WTC11 (cell line): ENCODE measurements around the gene NPTN. TPM values are rescaled to one million over a fixed set of nuclear protein-coding genes. Genes with fewer than 3 reads are reported as not detected.
"Not testable (repeated sequence)": the region's sequence is repeated elsewhere in the genome, so short reads cannot be mapped to it uniquely, and the experiment has no call there.

ENCODE experiments used
- ATAC-seq: fragments of 200-7000 bp; cut with Tn5 transposase; 2 replicates; pipeline ENCODE4 v1.10.0; 2021; ENCODE audit warnings: mild to moderate bottlenecking, moderate library complexity
- CTCF ChIA-PET: fragments of 300-600 bp; sonication (Branson Sonifier 250); formaldehyde crosslinking; loops from one replicate; lab custom pipeline; 2021; ENCODE audit warnings: antibody characterized with exemption; lab: Charles Lee
- POLR2A ChIA-PET: fragments of 350-600 bp; sonication (Branson Sonifier 250); formaldehyde crosslinking; loops from one replicate; lab custom pipeline; 2021; ENCODE audit warnings: antibody characterized with exemption; lab: Charles Lee
- DNase-seq: peaks from one replicate; pipeline ENCODE4 v3.0.0; 2021; ENCODE audit warnings: low spot score
- H3K27ac Mint-ChIP-seq: 2 replicates; pipeline ENCODE4 v1.8.0; 2021; ENCODE audit warnings: mixed read lengths
- H3K27me3 Mint-ChIP-seq: 2 replicates; pipeline ENCODE4 v1.8.0; 2021; ENCODE audit warnings: low read depth, mild to moderate bottlenecking, moderate library complexity, mixed read lengths
- H3K36me3 Mint-ChIP-seq: 2 replicates; pipeline ENCODE4 v1.8.0; 2021; ENCODE audit warnings: mixed read lengths
- H3K4me1 Mint-ChIP-seq: 2 replicates; pipeline ENCODE4 v1.8.0; 2022; ENCODE audit warnings: mixed read lengths
- H3K4me3 Mint-ChIP-seq: 2 replicates; pipeline ENCODE4 v1.8.0; 2021; ENCODE audit warnings: mild to moderate bottlenecking, moderate library complexity, mixed read lengths
- H3K9me3 Mint-ChIP-seq: 2 replicates; pipeline ENCODE4 v1.8.0; 2021; ENCODE audit warnings: mixed read lengths
- ATF1 ChIP-seq: sonication (generic); formaldehyde crosslinking; IDR thresholded peaks from 2 replicates; pipeline ENCODE4 v1.8.1; 2023; ENCODE audit warnings: mild to moderate bottlenecking, moderate library complexity, missing genetic modification reagents
- ELF4 ChIP-seq: sonication (generic); formaldehyde crosslinking; IDR thresholded peaks from 2 replicates; pipeline ENCODE4 v1.8.1; 2022; ENCODE audit warnings: low read depth, mild to moderate bottlenecking, moderate library complexity, missing genetic modification reagents
- FOXK1 ChIP-seq: sonication (generic); formaldehyde crosslinking; IDR thresholded peaks from 2 replicates; pipeline ENCODE4 v1.8.0; 2022; ENCODE audit warnings: mild to moderate bottlenecking, moderate library complexity, missing genetic modification reagents
- MYBL2 ChIP-seq: sonication (generic); formaldehyde crosslinking; IDR thresholded peaks from 2 replicates; pipeline ENCODE4 v1.8.1; 2023; ENCODE audit warnings: mild to moderate bottlenecking, moderate library complexity, missing genetic modification reagents
- NR3C1 ChIP-seq: sonication (generic); formaldehyde crosslinking; conservative IDR thresholded peaks from 2 replicates; pipeline ENCODE4 v1.8.1; 2023; ENCODE audit warnings: low read depth, mild to moderate bottlenecking, missing genetic modification reagents
- SP1 ChIP-seq: sonication (generic); formaldehyde crosslinking; conservative IDR thresholded peaks from 2 replicates; pipeline ENCODE4 v1.8.1; 2022; ENCODE audit warnings: missing genetic modification reagents
- TEAD1 ChIP-seq: sonication (generic); formaldehyde crosslinking; IDR thresholded peaks from 2 replicates; pipeline ENCODE4 v1.8.0; 2022; ENCODE audit warnings: mild to moderate bottlenecking, missing genetic modification reagents
- ZMAT4 ChIP-seq: fragments of 250-450 bp; sonication (Bioruptor Pico); IDR thresholded peaks from 2 replicates; pipeline ENCODE4 v1.9.0; 2021; ENCODE audit warnings: mild to moderate bottlenecking
- ZNF121 ChIP-seq: sonication (generic); formaldehyde crosslinking; IDR thresholded peaks from 2 replicates; pipeline ENCODE4 v1.8.0; 2023; ENCODE audit warnings: missing genetic modification reagents
- ZNF138 ChIP-seq: sonication (generic); formaldehyde crosslinking; conservative IDR thresholded peaks from 2 replicates; pipeline ENCODE4 v1.8.1; 2022; ENCODE audit warnings: mild to moderate bottlenecking, moderate library complexity, missing genetic modification reagents
- ZNF317 ChIP-seq: sonication (generic); formaldehyde crosslinking; IDR thresholded peaks from 2 replicates; pipeline ENCODE4 v1.8.1; 2023; ENCODE audit warnings: low read depth, mild to moderate bottlenecking, moderate library complexity, missing genetic modification reagents, borderline replicate concordance
- ZNF396 ChIP-seq: fragments of 250-450 bp; sonication (Bioruptor Pico); IDR thresholded peaks from 2 replicates; pipeline ENCODE4 v1.8.0; 2021; ENCODE audit warnings: mild to moderate bottlenecking, moderate library complexity, borderline replicate concordance
- ZNF425 ChIP-seq: fragments of 250-450 bp; sonication (Bioruptor Pico); conservative IDR thresholded peaks from 2 replicates; pipeline ENCODE4 v1.9.0; 2021; ENCODE audit warnings: mild to moderate bottlenecking
- total RNA-seq: library from RNA; stranded (reverse); gene quantifications from 3 replicates; pipeline ENCODE4 v1.2.3, GENCODE V29; 2021
- TF ChIP-seq, protein P1 (sequence below): sonication (generic); formaldehyde crosslinking; IDR thresholded peaks from 2 replicates; pipeline ENCODE4 v1.8.0; 2023; ENCODE audit warnings: missing genetic modification reagents, mild to moderate bottlenecking, borderline replicate concordance
- TF ChIP-seq, protein P2 (sequence below): sonication (generic); formaldehyde crosslinking; IDR thresholded peaks from 2 replicates; pipeline ENCODE4 v1.8.1; 2022; ENCODE audit warnings: mild to moderate bottlenecking, moderate library complexity, missing genetic modification reagents
- TF ChIP-seq, protein P3 (sequence below): sonication (generic); formaldehyde crosslinking; IDR thresholded peaks from 2 replicates; pipeline ENCODE4 v1.8.1; 2023; ENCODE audit warnings: mild to moderate bottlenecking, missing genetic modification reagents, moderate library complexity
- TF ChIP-seq, protein P4 (sequence below): sonication (generic); formaldehyde crosslinking; IDR thresholded peaks from 2 replicates; pipeline ENCODE4 v1.8.0; 2022; ENCODE audit warnings: mild to moderate bottlenecking, missing genetic modification reagents

NPTN gene
- total RNA-seq, 1 experiment from 2014 or later = 116 TPM

DNA sequence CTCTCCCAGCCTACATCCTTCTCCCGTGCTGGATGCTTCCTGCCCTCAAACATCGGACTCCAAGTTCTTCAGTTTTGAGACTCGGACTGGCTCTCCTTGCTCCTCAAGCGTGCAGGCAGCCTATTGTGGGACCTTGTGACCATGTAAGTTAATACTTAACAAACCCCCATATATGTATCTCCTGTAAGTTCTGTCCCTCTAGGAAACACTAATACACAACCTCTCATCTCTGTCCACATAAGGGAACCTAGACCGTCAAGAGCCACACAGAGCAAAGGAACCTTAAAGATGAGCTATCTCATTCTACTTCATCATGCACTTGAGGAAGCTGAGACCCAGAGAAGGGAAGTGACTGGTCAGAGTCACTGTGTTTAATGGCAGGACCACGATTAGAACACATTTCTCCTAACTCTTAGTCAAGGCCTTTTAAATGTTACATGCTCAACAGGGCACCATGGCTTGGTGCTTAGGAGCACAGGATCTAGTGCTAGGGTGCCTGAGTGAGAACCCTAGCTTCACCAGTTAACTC is 50.3 kb downstream of the NPTN start (continued):
- TF ChIP-seq, protein P1, sequence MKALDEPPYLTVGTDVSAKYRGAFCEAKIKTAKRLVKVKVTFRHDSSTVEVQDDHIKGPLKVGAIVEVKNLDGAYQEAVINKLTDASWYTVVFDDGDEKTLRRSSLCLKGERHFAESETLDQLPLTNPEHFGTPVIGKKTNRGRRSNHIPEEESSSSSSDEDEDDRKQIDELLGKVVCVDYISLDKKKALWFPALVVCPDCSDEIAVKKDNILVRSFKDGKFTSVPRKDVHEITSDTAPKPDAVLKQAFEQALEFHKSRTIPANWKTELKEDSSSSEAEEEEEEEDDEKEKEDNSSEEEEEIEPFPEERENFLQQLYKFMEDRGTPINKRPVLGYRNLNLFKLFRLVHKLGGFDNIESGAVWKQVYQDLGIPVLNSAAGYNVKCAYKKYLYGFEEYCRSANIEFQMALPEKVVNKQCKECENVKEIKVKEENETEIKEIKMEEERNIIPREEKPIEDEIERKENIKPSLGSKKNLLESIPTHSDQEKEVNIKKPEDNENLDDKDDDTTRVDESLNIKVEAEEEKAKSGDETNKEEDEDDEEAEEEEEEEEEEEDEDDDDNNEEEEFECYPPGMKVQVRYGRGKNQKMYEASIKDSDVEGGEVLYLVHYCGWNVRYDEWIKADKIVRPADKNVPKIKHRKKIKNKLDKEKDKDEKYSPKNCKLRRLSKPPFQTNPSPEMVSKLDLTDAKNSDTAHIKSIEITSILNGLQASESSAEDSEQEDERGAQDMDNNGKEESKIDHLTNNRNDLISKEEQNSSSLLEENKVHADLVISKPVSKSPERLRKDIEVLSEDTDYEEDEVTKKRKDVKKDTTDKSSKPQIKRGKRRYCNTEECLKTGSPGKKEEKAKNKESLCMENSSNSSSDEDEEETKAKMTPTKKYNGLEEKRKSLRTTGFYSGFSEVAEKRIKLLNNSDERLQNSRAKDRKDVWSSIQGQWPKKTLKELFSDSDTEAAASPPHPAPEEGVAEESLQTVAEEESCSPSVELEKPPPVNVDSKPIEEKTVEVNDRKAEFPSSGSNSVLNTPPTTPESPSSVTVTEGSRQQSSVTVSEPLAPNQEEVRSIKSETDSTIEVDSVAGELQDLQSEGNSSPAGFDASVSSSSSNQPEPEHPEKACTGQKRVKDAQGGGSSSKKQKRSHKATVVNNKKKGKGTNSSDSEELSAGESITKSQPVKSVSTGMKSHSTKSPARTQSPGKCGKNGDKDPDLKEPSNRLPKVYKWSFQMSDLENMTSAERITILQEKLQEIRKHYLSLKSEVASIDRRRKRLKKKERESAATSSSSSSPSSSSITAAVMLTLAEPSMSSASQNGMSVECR = no peak
- TF ChIP-seq, protein P2, sequence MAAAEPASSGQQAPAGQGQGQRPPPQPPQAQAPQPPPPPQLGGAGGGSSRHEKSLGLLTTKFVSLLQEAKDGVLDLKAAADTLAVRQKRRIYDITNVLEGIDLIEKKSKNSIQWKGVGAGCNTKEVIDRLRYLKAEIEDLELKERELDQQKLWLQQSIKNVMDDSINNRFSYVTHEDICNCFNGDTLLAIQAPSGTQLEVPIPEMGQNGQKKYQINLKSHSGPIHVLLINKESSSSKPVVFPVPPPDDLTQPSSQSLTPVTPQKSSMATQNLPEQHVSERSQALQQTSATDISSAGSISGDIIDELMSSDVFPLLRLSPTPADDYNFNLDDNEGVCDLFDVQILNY (CRISPR knock-in tag) = no peak
- TF ChIP-seq ZMAT4 (CRISPR knock-in tag) (no peak), SP1 (CRISPR knock-in tag) (no peak), MYBL2 (CRISPR knock-in tag) (no peak), ATF1 (CRISPR knock-in tag) (no peak), FOXK1 (CRISPR knock-in tag) (no peak)
- TF ChIP-seq, protein P3, sequence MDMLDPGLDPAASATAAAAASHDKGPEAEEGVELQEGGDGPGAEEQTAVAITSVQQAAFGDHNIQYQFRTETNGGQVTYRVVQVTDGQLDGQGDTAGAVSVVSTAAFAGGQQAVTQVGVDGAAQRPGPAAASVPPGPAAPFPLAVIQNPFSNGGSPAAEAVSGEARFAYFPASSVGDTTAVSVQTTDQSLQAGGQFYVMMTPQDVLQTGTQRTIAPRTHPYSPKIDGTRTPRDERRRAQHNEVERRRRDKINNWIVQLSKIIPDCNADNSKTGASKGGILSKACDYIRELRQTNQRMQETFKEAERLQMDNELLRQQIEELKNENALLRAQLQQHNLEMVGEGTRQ (CRISPR knock-in tag) = no peak

- no peak overlapping the region for H3K4me3 Mint-ChIP-seq
- H3K36me3 Mint-ChIP-seq = peaks cover 42% of the 10 kb centered on the region
- ATAC-seq (no peak), DNase-seq (no peak)
- peaks cover 8% of the 10 kb centered on the region for H3K4me1 Mint-ChIP-seq
- H3K27ac Mint-ChIP-seq = peak overlapping the region; percentile 26
- TF ChIP-seq ELF4 (CRISPR knock-in tag) (no peak), ZNF121 (CRISPR knock-in tag) (no peak)
- no peaks in the 10 kb centered on the region for H3K9me3 Mint-ChIP-seq
- ChIA-PET POLR2A (no interaction called here), CTCF (no interaction called here)
- H3K27me3 Mint-ChIP-seq = no peaks in the 10 kb centered on the region
Observed at GRCh38 chr15:73578026-73578425, 55.2 kb downstream of the NPTN start.

- ATAC-seq, CTCF ChIA-PET, H3K27me3 Mint-ChIP-seq, POLR2A ChIA-PET, H3K9me3 Mint-ChIP-seq, H3K27ac Mint-ChIP-seq, H3K4me3 Mint-ChIP-seq, DNase-seq, H3K4me1 Mint-ChIP-seq: not testable (repeated sequence)
- H3K36me3 Mint-ChIP-seq = peaks cover 42% of the 10 kb centered on the region
Observed at GRCh38 chr15:73577593-73577992, 55.6 kb downstream of the NPTN start.

DNA sequence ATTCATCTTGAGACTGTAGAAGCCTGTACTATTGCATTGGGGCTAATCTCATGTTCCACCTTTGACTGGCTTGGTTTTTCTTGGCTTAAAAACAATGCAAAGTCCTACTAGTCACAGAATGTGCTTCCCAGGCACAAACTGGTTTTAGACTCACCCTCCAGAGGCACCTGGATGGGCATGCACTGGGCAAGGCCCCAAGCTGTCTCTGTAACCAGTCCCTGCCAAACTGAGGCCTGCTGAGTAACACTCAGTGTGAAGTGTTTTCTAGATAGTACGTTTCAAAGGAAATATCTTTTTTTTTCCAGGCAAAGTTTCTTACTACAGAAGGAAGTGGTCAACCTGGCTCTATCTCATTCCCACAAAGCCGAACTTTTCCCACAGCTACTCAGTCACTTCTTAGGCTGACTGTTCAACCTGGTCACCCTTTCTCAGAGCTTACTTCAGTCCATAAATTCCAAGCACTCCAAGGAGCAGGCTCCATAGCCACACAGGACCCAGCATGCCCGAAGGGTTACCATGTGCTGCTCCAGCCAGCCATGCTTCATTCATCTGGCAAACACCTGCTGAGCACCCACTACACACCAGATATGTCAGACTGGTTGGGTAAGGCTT is 57.4 kb downstream of the NPTN start:
- H3K27me3 Mint-ChIP-seq = no peaks in the 10 kb centered on the region
- CTCF ChIA-PET = no interaction called here
- H3K36me3 Mint-ChIP-seq = peaks cover 47% of the 10 kb centered on the region
- DNase-seq (no peak), ATAC-seq (no peak)
- H3K27ac Mint-ChIP-seq = peak overlapping the region; percentile 68; the same call in 1 of the 2 replicates
- no peaks in the 10 kb centered on the region for H3K9me3 Mint-ChIP-seq
- peaks cover 8% of the 10 kb centered on the region for H3K4me1 Mint-ChIP-seq
- H3K4me3 Mint-ChIP-seq = no peak overlapping the region
- POLR2A ChIA-PET = no interaction called here
- TF ChIP-seq ZNF425 (CRISPR knock-in tag) = no peak
- no peak for TF ChIP-seq TEAD1 (CRISPR knock-in tag)
- no peak for TF ChIP-seq NR3C1 (CRISPR knock-in tag)
- TF ChIP-seq ZNF396 (CRISPR knock-in tag) = no peak
- no peak for TF ChIP-seq ZNF317 (CRISPR knock-in tag)
- TF ChIP-seq ELF4 (CRISPR knock-in tag) = no peak
- TF ChIP-seq ZNF138 = no peak
- TF ChIP-seq, protein P4, sequence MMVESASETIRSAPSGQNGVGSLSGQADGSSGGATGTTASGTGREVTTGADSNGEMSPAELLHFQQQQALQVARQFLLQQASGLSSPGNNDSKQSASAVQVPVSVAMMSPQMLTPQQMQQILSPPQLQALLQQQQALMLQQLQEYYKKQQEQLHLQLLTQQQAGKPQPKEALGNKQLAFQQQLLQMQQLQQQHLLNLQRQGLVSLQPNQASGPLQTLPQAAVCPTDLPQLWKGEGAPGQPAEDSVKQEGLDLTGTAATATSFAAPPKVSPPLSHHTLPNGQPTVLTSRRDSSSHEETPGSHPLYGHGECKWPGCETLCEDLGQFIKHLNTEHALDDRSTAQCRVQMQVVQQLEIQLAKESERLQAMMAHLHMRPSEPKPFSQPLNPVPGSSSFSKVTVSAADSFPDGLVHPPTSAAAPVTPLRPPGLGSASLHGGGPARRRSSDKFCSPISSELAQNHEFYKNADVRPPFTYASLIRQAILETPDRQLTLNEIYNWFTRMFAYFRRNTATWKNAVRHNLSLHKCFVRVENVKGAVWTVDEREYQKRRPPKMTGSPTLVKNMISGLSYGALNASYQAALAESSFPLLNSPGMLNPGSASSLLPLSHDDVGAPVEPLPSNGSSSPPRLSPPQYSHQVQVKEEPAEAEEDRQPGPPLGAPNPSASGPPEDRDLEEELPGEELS (CRISPR knock-in tag) = no peak
